Astrocyte of the cerebellum (primary cell): ENCODE data around the gene DDX39A.
A peak's percentile ranks its signal among the peaks of the same experiment; 100 is the strongest.

Source experiments
- DNase-seq: peaks from one replicate; pipeline ENCODE4 v3.0.0-alpha.2; 2011; ENCODE audit warnings: low read depth
- H3K4me3 ChIP-seq: 2 replicates; pipeline ENCODE4 v1.5.1; 2011; ENCODE audit warnings: mild to moderate bottlenecking, low read depth, low read length, moderate library complexity
- in situ Hi-C: cut with HindIII; loops from 2 replicates; pipeline ENCODE4 v1.10.0; 2017; ENCODE audit warnings: low sequenced_read_pairs
- TF ChIP-seq, protein P1 (sequence below): IDR thresholded peaks from 2 replicates; pipeline ENCODE4 v1.5.1; 2012; ENCODE audit warnings: low read length, low read depth, moderate library complexity, mild to moderate bottlenecking; ENCODE audit errors: missing control alignments

DDX39A gene

DNA sequence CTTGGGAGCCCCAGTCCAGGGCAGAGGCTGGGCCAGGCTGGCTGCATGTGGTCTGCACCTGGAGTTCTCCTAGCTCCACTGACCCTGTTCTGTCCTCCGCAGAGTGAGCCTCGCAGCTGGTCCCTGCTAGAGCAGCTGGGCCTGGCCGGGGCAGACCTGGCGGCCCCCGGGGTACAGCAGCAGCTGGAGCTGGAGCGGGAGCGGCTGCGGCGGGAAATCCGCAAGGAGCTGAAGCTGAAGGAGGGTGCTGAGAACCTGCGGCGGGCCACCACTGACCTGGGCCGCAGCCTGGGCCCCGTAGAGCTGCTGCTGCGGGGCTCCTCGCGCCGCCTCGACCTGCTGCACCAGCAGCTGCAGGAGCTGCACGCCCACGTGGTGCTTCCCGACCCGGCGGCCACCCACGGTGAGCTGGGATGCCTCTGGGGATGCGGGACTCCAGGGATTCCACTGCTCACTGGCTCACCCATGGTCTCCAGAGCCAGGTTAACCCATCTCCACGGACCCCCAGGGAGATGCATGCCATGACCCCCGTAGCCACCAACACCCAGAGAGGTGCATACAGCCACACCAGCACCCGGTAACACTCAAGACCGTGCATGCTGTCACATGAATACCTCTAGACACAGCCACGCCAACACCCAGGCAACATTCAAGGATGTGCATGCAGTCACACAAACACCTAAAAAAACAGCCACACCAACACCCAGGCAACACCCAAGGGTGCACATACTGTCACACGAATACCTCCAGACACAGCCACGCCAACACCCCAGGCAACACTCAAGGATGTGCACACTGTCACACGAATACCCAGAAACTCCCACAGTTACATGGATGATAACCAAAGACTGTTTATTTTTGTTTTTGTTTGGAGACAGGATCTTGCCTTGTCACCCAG, 22.1 kb upstream of the DDX39A start:
- in situ Hi-C loops, result no loop called here
- DNase-seq, result no peak
- TF ChIP-seq, protein P1, sequence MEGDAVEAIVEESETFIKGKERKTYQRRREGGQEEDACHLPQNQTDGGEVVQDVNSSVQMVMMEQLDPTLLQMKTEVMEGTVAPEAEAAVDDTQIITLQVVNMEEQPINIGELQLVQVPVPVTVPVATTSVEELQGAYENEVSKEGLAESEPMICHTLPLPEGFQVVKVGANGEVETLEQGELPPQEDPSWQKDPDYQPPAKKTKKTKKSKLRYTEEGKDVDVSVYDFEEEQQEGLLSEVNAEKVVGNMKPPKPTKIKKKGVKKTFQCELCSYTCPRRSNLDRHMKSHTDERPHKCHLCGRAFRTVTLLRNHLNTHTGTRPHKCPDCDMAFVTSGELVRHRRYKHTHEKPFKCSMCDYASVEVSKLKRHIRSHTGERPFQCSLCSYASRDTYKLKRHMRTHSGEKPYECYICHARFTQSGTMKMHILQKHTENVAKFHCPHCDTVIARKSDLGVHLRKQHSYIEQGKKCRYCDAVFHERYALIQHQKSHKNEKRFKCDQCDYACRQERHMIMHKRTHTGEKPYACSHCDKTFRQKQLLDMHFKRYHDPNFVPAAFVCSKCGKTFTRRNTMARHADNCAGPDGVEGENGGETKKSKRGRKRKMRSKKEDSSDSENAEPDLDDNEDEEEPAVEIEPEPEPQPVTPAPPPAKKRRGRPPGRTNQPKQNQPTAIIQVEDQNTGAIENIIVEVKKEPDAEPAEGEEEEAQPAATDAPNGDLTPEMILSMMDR, result no peak
- no peak overlapping the region for H3K4me3 ChIP-seq

DNA sequence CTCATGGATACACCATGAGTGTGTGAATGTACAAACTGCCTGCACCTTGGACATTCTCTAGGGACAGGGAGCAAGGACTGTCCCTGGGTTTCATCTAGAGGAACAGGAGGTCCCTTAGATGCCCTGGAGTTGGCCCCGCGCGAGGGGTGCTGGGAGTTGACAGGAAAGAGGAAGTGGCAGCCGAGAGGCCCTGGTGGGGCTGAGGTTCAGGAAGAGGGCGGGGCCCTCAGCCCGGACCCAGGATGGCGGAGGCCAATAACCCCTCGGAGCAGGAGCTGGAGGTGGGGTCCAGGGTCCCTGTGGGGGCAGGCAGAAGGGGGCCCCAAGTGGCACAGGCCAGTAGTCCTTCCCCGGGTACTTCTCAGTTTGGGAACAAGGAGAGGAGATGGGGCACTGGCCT, 20.9 kb upstream of the DDX39A start:
- no peak for DNase-seq
- TF ChIP-seq, protein P1, result no peak
- no peak overlapping the region for H3K4me3 ChIP-seq
- in situ Hi-C loops, result no loop called here

DNA sequence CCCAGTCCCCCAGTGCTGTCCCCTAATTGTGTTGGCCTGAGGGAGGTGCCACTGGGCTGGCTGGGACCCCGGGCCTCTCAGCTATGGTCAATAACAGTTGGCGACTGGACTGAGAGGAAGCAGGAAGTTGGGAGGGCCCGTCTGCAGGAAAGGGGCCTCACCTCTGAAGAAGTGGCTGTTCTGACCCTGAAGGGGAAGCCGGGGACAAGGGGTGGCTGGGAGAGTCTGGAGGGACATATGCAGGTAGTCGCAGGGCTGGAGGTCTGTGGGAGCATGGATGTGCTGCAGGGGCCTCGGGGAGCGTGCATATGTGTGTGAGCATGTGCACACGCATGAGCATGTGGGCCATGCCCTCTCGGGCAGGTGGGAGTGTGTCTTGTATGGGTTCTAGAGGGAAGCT, 19.9 kb upstream of the DDX39A start:
- in situ Hi-C loops, result no loop called here
- DNase-seq, result no peak
- no peak overlapping the region for H3K4me3 ChIP-seq
- TF ChIP-seq, protein P1, result no peak

DNA sequence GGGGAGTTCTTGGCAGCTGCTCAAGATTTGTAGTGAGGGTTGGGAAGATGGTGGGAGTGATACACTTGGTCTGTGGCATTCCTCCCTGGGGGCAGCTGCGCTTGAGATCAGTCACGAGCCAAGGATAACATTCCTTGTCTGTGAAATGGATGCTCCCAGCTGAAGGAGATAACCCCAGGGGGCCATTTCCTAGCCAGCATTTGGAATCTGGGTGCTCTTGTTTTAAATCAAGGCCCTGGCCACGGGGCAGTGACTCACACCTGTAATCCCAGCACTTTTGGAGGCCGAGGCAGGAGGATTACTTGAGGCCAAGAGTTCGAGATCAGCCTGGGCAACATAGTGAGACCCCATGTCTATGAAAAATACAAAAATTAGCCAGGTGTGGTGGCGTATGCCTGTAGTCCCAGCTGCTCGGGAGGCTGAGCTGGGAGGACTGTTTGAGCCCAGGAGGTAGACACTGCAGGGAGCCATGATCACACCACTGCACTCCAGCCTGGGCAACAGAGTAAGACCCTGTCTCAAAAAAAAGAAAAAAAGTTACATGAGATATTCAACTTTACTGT, 18.5 kb upstream of the DDX39A start:
- in situ Hi-C loops, result no loop called here
- H3K4me3 ChIP-seq, result no peak overlapping the region

GRCh38 chr19:14435320-14436050, 16.3 kb upstream of the DDX39A start:
- TF ChIP-seq, protein P1, result no peak
- DNase-seq, result no peak
- H3K4me3 ChIP-seq, result peak overlapping the region; percentile 64
- in situ Hi-C loops, result no loop called here

More for the DNA sequence above, 18.5 kb upstream of the DDX39A start:
- no peak for DNase-seq
- TF ChIP-seq, protein P1, result no peak

DNA sequence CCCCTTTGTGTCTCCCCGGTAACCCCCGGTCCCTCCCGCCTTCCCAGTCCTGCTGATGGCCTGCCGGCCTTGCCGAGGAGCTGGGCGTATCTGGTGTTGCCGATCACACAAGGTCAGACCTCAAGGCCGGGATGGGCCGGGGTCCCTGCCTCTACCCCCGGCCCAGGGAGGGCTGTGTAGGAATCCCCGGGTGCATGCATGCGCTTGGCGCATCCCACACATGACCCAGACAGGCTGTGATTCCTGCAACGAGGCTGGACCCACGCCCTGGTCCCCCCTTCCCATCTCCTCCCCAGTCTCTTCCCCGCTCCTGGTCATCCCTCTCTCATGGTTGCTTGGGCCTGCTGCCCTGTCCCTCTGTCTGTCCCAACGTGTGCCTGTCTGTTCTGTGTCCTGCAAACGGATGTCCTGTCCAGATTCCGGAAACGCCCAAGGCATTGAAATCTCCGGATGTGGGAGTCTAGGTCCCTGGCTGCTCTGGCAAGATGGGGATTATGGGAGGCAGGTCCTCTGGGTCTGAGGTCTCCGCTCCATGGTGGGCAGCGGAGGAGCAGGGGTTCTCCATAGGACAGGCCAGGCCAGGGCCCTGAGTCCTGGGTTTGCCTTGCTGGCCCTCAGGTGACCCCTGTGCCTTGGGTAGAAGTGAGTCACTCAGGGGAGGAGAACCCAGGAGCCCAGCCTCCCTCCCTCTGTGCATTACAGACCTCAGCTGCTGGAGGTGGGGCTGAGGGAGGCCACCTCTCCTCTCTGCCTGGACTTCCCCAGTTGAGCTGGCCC, 15.6 kb upstream of the DDX39A start:
- peak overlapping the region; percentile 64 for H3K4me3 ChIP-seq
- in situ Hi-C loops, result no loop called here
- peak; percentile 12 for DNase-seq
- TF ChIP-seq, protein P1, result no peak
